Mesenchymal stem cell (in vitro differentiated cells and primary cell): ENCODE results near the gene IGSF8.

Experiments
- DNase-seq: peaks from one replicate; pipeline ENCODE4 v3.0.0-alpha.2; 2013
- H2AFZ ChIP-seq: one replicate; pipeline ENCODE4 v1.6.1; 2013; ENCODE audit warnings: low read depth, mild to moderate bottlenecking, control low read depth, inconsistent platforms, low read length, moderate library complexity
- H2AK5ac ChIP-seq: 2 replicates; pipeline ENCODE4 v1.6.1; 2013; ENCODE audit warnings: low read length, moderate library complexity, mild to moderate bottlenecking, inconsistent platforms; ENCODE audit not compliant: severe bottlenecking
- H2BK120ac ChIP-seq: one replicate; pipeline ENCODE4 v1.6.1; 2013; ENCODE audit warnings: low read depth, mild to moderate bottlenecking, inconsistent platforms, low read length, moderate library complexity
- H2BK12ac ChIP-seq, 2 experiments: one replicate each; pipeline ENCODE4 v1.6.1; 2013; ENCODE audit warnings: inconsistent platforms in 2 of 2, low read length in 2 of 2, mild to moderate bottlenecking in 2 of 2, moderate library complexity in 2 of 2, control low read depth in 1 of 2
- H2BK15ac ChIP-seq: one replicate; pipeline ENCODE4 v1.6.1; 2013; ENCODE audit warnings: mild to moderate bottlenecking, low read depth, inconsistent platforms; ENCODE audit not compliant: poor library complexity, severe bottlenecking
- H2BK5ac ChIP-seq: 2 replicates; pipeline ENCODE4 v1.6.1; 2013; ENCODE audit warnings: low read depth, mild to moderate bottlenecking, low read length, control low read depth, inconsistent platforms; ENCODE audit not compliant: poor library complexity, severe bottlenecking
- H3K14ac ChIP-seq, 2 experiments: one replicate each; pipeline ENCODE4 v1.6.1; 2013; ENCODE audit warnings: inconsistent platforms in 2 of 2, low read length in 2 of 2, control low read depth in 1 of 2, mild to moderate bottlenecking in 1 of 2, moderate library complexity in 1 of 2
- H3K18ac ChIP-seq, 2 experiments: one replicate each; pipeline ENCODE4 v1.6.1; 2013; ENCODE audit warnings: inconsistent platforms in 2 of 2, low read length in 2 of 2, control low read depth in 1 of 2, low read depth in 1 of 2, mild to moderate bottlenecking in 1 of 2
- H3K23ac ChIP-seq, 2 experiments: one replicate each; pipeline ENCODE4 v1.6.1; 2013; ENCODE audit warnings: inconsistent platforms in 2 of 2, low read length in 2 of 2, mild to moderate bottlenecking in 2 of 2, moderate library complexity in 2 of 2, control low read depth in 1 of 2
- H3K27ac ChIP-seq: 2 replicates; pipeline ENCODE4 v1.5.1; 2013; ENCODE audit warnings: mild to moderate bottlenecking, moderate library complexity, low read length, control low read depth, inconsistent platforms; ENCODE audit not compliant: poor library complexity, severe bottlenecking
- H3K27me3 ChIP-seq, 2 experiments: 2 replicates each; pipeline versions ENCODE4 v1.6.1 to v1.7.0; 2013; ENCODE audit warnings: low read length in 2 of 2, mild to moderate bottlenecking in 2 of 2, moderate library complexity in 2 of 2, control low read depth in 1 of 2, inconsistent platforms in 1 of 2; ENCODE audit not compliant: control insufficient read depth in 1 of 2, insufficient read depth in 1 of 2
- H3K36me3 ChIP-seq, 2 experiments: 2 replicates each; pipeline versions ENCODE4 v1.6.1 to v1.7.0; 2013; ENCODE audit warnings: low read length in 2 of 2, control low read depth in 1 of 2, inconsistent platforms in 1 of 2, low read depth in 1 of 2, mild to moderate bottlenecking in 1 of 2; ENCODE audit not compliant: insufficient read depth in 2 of 2, control insufficient read depth in 1 of 2
- H3K4ac ChIP-seq, 2 experiments: one replicate each; pipeline ENCODE4 v1.6.1; 2013; ENCODE audit warnings: inconsistent platforms in 2 of 2, low read length in 2 of 2, mild to moderate bottlenecking in 2 of 2, moderate library complexity in 2 of 2, control low read depth in 1 of 2, low read depth in 1 of 2
- H3K4me1 ChIP-seq: 2 replicates; pipeline ENCODE4 v1.6.1; 2013; ENCODE audit warnings: low read depth, low read length, control low read depth; ENCODE audit not compliant: control insufficient read depth, insufficient read depth
- H3K4me2 ChIP-seq: 2 replicates; pipeline ENCODE4 v1.6.1; 2013; ENCODE audit warnings: low read length, mild to moderate bottlenecking, inconsistent platforms; ENCODE audit not compliant: poor library complexity, severe bottlenecking
- H3K4me3 ChIP-seq, 2 experiments: 2 replicates each; pipeline versions ENCODE4 v1.5.1 to v1.7.0; 2013; ENCODE audit warnings: low read length in 2 of 2, mild to moderate bottlenecking in 2 of 2, control low read depth in 1 of 2, low read depth in 1 of 2; ENCODE audit not compliant: insufficient read depth in 1 of 2
- H3K79me1 ChIP-seq: replicated peaks from 2 replicates; pipeline ENCODE4 v1.6.1; 2013; ENCODE audit warnings: mild to moderate bottlenecking, control low read depth, low read length, inconsistent platforms; ENCODE audit not compliant: poor library complexity, severe bottlenecking
- H3K9ac ChIP-seq: 2 replicates; pipeline ENCODE4 v1.7.0; 2013; ENCODE audit warnings: mild to moderate bottlenecking, low read length, moderate library complexity
- H3K9me3 ChIP-seq: 2 replicates; pipeline ENCODE4 v1.7.0; 2013; ENCODE audit warnings: mild to moderate bottlenecking, low read length; ENCODE audit not compliant: control insufficient read depth
- H4K8ac ChIP-seq: one replicate; pipeline ENCODE4 v1.6.1; 2013; ENCODE audit warnings: inconsistent platforms, mild to moderate bottlenecking, low read length, moderate library complexity
- H4K91ac ChIP-seq: one replicate; pipeline ENCODE4 v1.6.1; 2013; ENCODE audit warnings: mild to moderate bottlenecking, low read length, inconsistent platforms
- WGBS: methylation state at CpG from one replicate; pipeline ENCODE4 v1.1.7; 2013; ENCODE audit warnings: mixed read lengths; 5-methylcytosine and 5-hydroxymethylcytosine counted together

IGSF8 gene

GRCh38 chr1:160058087-160058486 is 40.3 kb downstream of the IGSF8 start:
- no peak overlapping the region for H3K23ac ChIP-seq
- H3K4ac ChIP-seq: no peak overlapping the region
- H3K9me3 ChIP-seq: no peaks in the 10 kb centered on the region
- no peak overlapping the region for H3K9ac ChIP-seq
- 40% methylated on average over 1 of the region's 2 CpGs for WGBS
- H2AFZ ChIP-seq: no peak overlapping the region
- no peak overlapping the region for H4K8ac ChIP-seq
- no peak overlapping the region for H3K27ac ChIP-seq
- H3K27me3 ChIP-seq: peaks cover 89 to 93% of the 10 kb centered on the region in 2 experiments
- H3K79me1 ChIP-seq: no peaks in the 10 kb centered on the region
- no peak overlapping the region for H4K91ac ChIP-seq
- no peak overlapping the region for H2BK15ac ChIP-seq
- DNase-seq: peak; percentile 5
- H2BK120ac ChIP-seq: no peak overlapping the region
- H2BK12ac ChIP-seq: no peak overlapping the region
- no peaks in the 10 kb centered on the region for H3K36me3 ChIP-seq
- no peak overlapping the region for H3K4me2 ChIP-seq
- H2AK5ac ChIP-seq: no peak overlapping the region
- H3K4me3 ChIP-seq: no peak overlapping the region
- no peaks in the 10 kb centered on the region for H3K4me1 ChIP-seq
- H3K14ac ChIP-seq: no peak overlapping the region
- no peak overlapping the region for H3K18ac ChIP-seq
- H2BK5ac ChIP-seq: no peak overlapping the region

- Histone ChIP-seq H3K14ac (no peak overlapping the region), H2BK12ac (no peak overlapping the region), H3K18ac (no peak overlapping the region), H3K9ac (no peak overlapping the region), H3K79me1 (no peaks in the 10 kb centered on the region), H2BK15ac (no peak overlapping the region), H3K27me3 (peaks cover 92 to 94% of the 10 kb centered on the region in 2 experiments), H3K4ac (no peak overlapping the region), H3K4me2 (no peak overlapping the region), H2BK120ac (no peak overlapping the region), H4K91ac (no peak overlapping the region), H2AFZ (no peak overlapping the region), H3K9me3 (no peaks in the 10 kb centered on the region), H2AK5ac (no peak overlapping the region), H2BK5ac (no peak overlapping the region), H3K4me1 (no peaks in the 10 kb centered on the region), H3K23ac (no peak overlapping the region), H3K4me3 (no peak overlapping the region), H4K8ac (no peak overlapping the region), H3K27ac (no peak overlapping the region), H3K36me3 (no peaks in the 10 kb centered on the region)
- WGBS: 60% methylated on average over 1 of the region's 1 CpG
- no peak for DNase-seq
Observed at GRCh38 chr1:160056648-160057169, 41.7 kb downstream of the IGSF8 start.

- no peak overlapping the region for H3K4me3 ChIP-seq
- no peak overlapping the region for H2BK120ac ChIP-seq
- H4K91ac ChIP-seq: no peak overlapping the region
- no peak overlapping the region for H4K8ac ChIP-seq
- 69% methylated on average over 6 of the region's 7 CpGs for WGBS
- no peak overlapping the region for H2BK12ac ChIP-seq
- H3K4me1 ChIP-seq: no peaks in the 10 kb centered on the region
- H3K79me1 ChIP-seq: no peaks in the 10 kb centered on the region
- H3K27me3 ChIP-seq: peaks cover 72 to 86% of the 10 kb centered on the region in 2 experiments
- no peak for DNase-seq
- no peak overlapping the region for H2AFZ ChIP-seq
- H3K9ac ChIP-seq: no peak overlapping the region
- no peak overlapping the region for H3K4me2 ChIP-seq
- no peak overlapping the region for H3K23ac ChIP-seq
- H3K14ac ChIP-seq: no peak overlapping the region
- H2BK15ac ChIP-seq: no peak overlapping the region
- no peak overlapping the region for H3K4ac ChIP-seq
- H3K27ac ChIP-seq: no peak overlapping the region
- no peak overlapping the region for H3K18ac ChIP-seq
- H3K9me3 ChIP-seq: no peaks in the 10 kb centered on the region
- no peak overlapping the region for H2BK5ac ChIP-seq
- H3K36me3 ChIP-seq: no peaks in the 10 kb centered on the region
- H2AK5ac ChIP-seq: no peak overlapping the region
Observed at GRCh38 chr1:160053548-160054365, 44.7 kb downstream of the IGSF8 start.

- Histone ChIP-seq H3K27ac (no peak overlapping the region), H3K79me1 (no peaks in the 10 kb centered on the region), H3K23ac (no peak overlapping the region), H2BK15ac (no peak overlapping the region), H2BK120ac (no peak overlapping the region), H3K9me3 (no peaks in the 10 kb centered on the region), H2AK5ac (no peak overlapping the region), H4K91ac (no peak overlapping the region), H3K27me3 (peaks cover 70 to 86% of the 10 kb centered on the region in 2 experiments), H2BK12ac (no peak overlapping the region), H3K4ac (no peak overlapping the region), H3K4me3 (no peak overlapping the region), H3K4me1 (no peaks in the 10 kb centered on the region), H4K8ac (no peak overlapping the region), H2BK5ac (no peak overlapping the region), H3K18ac (no peak overlapping the region), H3K14ac (no peak overlapping the region), H3K36me3 (no peaks in the 10 kb centered on the region), H3K4me2 (no peak overlapping the region), H2AFZ (no peak overlapping the region), H3K9ac (no peak overlapping the region)
- DNase-seq: no peak
- 20% methylated on average over 4 of the region's 6 CpGs for WGBS
Observed at GRCh38 chr1:160052936-160053335, 45.5 kb downstream of the IGSF8 start.
